GM23338 (cell line): ENCODE measurements around the gene MYBPC2.

Experiments used
- CREB1 ChIP-seq: fragments of 250-450 bp; sonication (Bioruptor Pico); IDR thresholded peaks from 2 replicates; pipeline ENCODE4 v1.5.0; 2020; ENCODE audit warnings: low read depth, mild to moderate bottlenecking, moderate library complexity
- EZH2 ChIP-seq: fragments of 200-600 bp; sonication (generic); IDR thresholded peaks from one replicate; pipeline ENCODE4 v1.8.0; 2017; ENCODE audit warnings: antibody characterized with exemption, mild to moderate bottlenecking, low read depth; ENCODE audit not compliant: unreplicated experiment
- POLR2AphosphoS5 ChIP-seq: IDR thresholded peaks from 2 replicates; pipeline ENCODE4 v1.6.1; 2016; ENCODE audit warnings: antibody characterized with exemption, low read depth
- TF ChIP-seq, protein P1 (sequence below), 2 experiments: fragments of 200-600 bp in 1 of 2; sonication (generic) in 1 of 2; conservative IDR thresholded peaks; 2 replicates each; pipeline versions ENCODE4 v1.5.1 to v1.6.1; 2016 to 2017; ENCODE audit warnings: antibody characterized with exemption in 2 of 2, low read depth in 2 of 2, mild to moderate bottlenecking in 2 of 2, moderate library complexity in 1 of 2

DNA sequence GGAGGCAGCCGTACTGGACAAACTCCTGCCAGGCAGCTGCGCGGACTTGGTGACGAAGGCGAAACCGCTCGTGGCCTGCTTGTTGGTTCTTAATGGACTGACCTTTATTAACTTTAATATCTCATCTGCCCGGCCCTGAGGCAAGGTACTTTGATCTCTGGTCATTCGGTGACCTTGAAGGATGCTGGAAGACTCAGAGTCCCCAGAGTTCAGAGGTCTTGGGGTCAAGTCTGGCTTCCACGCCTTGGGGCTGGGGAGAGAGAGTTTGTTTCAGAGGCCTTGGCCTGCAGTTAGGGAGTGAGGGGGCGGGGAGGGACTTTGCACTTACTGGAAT lies 34.0 kb downstream of the MYBPC2 start:
- TF ChIP-seq, protein P1, sequence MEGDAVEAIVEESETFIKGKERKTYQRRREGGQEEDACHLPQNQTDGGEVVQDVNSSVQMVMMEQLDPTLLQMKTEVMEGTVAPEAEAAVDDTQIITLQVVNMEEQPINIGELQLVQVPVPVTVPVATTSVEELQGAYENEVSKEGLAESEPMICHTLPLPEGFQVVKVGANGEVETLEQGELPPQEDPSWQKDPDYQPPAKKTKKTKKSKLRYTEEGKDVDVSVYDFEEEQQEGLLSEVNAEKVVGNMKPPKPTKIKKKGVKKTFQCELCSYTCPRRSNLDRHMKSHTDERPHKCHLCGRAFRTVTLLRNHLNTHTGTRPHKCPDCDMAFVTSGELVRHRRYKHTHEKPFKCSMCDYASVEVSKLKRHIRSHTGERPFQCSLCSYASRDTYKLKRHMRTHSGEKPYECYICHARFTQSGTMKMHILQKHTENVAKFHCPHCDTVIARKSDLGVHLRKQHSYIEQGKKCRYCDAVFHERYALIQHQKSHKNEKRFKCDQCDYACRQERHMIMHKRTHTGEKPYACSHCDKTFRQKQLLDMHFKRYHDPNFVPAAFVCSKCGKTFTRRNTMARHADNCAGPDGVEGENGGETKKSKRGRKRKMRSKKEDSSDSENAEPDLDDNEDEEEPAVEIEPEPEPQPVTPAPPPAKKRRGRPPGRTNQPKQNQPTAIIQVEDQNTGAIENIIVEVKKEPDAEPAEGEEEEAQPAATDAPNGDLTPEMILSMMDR (conservative IDR thresholded peaks at IDR 0.05; ENCODE audit: low read depth in 2 of 2), result no peak
- TF ChIP-seq POLR2AphosphoS5 (no peak), EZH2 (no peak), CREB1 (CRISPR knock-in tag) (no peak)
